ENCODE measurements around the gene OLFML1.
A peak's percentile ranks its signal among the peaks of the same experiment; 100 is the strongest.

The OLFML1 gene

DNA sequence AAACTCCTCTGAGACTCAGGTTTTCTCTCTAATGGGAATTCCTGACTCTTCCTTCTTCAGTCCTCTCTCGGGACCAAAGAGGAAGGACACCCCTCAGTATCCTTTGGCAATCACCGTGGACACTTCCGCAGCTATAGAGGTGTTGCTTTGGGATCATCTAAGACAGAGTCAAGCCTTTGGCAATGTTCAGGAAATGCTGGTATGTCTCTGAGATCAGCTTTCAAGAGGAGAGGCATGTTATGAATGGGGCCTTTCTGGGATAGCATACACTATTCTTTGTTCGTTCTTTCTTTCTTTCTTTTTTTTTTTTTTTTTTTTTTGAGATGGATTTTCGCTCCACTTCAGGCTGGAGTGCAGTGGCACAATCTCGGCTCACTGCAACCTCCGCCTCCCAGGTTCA lies 14.2 kb upstream of the OLFML1 start:
- no peak overlapping the region for H3K4me3 ChIP-seq
- no peak overlapping the region for H3K27ac ChIP-seq

DNA sequence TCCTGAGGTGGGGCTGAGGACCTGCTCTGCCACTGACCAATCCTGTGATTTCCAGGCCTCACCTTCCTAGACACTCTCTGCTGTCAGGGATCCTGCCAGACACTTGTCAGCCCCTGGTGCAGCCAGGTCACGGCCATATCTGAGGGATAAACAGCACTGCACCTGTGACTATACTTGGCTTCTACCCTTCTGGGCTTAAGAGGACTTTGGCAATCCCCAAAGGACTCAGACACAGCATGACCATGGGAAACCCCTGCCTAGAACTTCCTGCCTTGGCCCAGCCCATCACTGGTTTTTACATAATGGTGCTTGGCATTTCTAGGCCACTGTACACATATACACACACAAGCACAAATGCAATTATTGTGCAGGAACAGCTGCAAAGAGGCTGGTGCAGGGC lies 11.6 kb upstream of the OLFML1 start:
- Histone ChIP-seq H3K4me3 (no peak overlapping the region), H3K27ac (no peak overlapping the region)

DNA sequence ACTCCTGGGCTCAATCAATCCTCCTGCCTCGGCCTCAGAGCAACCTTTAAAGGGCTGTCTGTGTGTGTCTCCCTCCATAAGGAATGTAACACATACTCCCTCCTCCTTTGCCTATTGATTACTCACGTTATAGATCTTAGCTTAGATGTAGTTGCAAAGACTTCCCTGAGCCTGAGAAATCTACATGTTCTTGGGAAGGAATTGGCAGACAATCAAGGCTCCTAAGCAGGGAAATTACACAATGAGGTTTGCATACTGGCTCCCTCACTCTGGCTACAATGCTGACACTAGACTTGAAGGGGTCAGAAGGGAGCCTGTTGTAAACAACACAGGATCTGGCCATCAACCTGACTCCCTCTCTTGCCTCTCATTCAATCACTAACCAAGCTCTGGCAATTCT lies 5.2 kb upstream of the OLFML1 start:
- no peak overlapping the region for H3K27ac ChIP-seq
- no peak overlapping the region for H3K4me3 ChIP-seq

DNA sequence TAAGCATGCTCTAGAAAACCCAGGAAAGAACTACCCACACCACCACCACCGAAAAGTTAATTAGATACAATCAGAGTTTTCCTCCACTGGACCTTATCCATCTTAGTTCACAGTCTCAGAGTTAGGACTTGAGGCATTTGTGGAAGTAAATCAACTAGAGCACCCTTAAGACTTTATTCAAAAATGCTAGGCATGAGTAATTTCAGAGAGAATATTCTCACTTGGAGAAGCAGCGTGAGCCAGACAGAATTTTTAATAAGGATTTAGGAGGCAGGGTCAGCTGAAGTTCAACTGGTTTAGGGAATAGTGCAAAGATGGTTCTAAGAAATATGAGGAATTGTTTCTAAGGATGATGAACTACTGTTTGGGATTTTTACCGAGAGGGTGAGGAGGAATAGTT lies 1.2 kb upstream of the OLFML1 start:
- H3K4me3 ChIP-seq = no peak overlapping the region
- H3K27ac ChIP-seq = no peak overlapping the region

DNA sequence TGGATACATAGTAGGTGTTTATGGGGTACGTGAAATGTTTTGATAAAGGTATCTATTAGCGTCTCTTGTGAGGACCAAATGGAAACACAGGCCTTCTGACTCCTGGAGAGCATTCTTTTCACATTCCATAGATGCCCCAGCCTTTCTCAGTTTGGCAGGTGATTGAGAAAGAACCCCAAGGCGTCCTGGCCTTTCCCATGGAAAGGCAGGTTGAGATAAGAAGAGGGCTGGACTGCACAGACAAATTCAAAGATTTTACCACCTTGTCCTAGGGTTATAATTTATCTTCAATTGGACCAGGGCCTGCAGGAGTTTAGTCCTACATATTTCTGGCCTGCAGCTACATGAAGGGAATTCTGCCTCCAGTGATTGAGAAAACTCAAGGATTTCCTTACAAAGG lies 661 bp upstream of the OLFML1 start:
- Histone ChIP-seq H3K4me3 (no peak overlapping the region), H3K27ac (peak overlapping the region in 3 of 21 experiments; percentile 25 to 62 (median 61))

DNA sequence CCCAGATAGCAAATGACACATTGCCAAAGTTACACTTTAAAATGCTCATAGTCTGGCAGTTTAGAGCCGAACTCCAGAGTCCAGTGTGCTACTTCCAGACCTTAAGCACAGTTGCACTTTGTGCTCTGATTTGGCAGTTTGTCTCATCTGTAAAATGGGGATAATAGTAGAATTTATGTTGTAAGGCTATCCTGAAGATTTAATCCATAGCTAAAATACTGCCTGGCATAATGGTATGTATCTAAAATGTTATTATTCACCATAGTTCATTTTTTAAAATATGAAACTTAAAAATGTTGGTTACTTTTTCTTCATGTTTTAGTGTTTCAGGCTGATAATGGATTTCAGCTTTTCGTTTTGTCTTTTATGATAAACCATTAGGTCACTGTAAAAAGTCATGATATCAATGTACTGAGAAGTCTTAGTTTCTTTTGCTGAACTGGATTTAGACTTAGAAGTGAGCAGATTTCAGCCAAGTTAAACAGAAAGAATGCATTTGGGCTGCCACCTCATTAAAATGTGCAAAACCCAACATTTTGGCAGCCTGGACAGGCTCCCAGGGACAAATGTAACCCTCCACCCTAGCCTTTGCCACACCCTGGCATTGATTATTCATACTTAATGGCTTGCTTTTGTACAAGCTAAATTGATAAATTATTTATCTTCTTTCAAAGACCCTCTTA lies 933 bp downstream of the OLFML1 start:
- H3K4me3 ChIP-seq = peak overlapping the region; percentile 5 to 41 (median 28)
- H3K27ac ChIP-seq = peak overlapping the region in 6 of 21 experiments; percentile 6 to 65 (median 27)

DNA sequence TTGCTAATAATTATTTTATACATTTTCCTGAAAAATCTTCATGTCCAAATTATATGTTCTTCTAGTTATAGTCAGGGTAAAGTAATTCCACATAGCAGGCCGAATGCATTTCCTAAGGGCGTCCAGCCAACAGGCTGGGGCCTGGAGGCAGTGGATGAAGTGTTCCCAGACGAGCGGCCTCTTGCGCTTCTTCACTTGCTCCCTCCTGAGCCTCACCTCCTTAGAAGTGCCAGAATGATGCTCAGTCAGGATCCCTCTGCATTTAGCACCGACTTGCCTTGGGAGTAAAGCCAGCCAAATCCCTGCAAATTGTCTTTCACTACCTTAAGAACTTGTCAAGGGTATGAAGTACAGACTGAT lies 1.5 kb downstream of the OLFML1 start:
- Histone ChIP-seq H3K4me3 (peak overlapping the region in 3 of 7 experiments; percentile 32 to 41 (median 32)), H3K27ac (no peak overlapping the region)

DNA sequence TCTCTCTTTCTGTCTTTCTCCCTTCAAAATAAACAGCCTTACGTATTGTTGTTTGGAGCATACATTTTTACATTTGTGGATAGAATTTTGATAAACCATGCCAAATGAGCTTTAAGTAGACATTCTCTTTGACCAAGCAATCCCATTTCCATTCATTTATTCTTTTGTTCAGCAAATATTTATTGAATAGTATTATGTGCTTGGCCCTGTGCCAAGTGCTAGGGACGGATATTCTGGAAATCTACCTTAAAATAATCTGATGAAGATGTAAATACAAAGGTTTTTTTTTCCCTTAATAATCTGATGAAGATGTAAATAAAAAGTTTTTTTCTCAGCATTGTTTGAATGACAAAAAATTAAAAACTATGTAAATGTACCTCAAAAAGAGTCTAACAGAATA lies 2.1 kb downstream of the OLFML1 start:
- H3K4me3 ChIP-seq = peak overlapping the region in 2 of 7 experiments; percentile 32 to 41
- H3K27ac ChIP-seq = no peak overlapping the region

DNA sequence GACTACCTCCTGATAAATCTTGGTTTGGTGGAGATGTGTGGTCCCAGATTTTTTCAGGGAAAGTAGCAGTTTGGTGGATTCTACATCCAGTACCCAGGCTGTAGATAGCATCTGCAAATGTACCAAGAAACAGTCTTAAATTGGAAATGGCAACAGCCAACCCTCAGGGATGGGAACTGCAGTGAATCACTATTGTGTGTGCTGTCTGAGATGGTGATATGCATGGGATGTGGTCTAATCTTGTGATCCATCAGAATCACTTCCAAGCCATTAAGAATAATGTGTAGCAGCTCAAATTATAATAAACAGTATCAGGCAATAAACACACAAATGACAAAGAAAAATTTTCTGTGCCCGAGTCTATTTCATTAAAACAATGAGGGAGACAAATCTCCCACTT lies 3.4 kb downstream of the OLFML1 start:
- H3K4me3 ChIP-seq = no peak overlapping the region
- H3K27ac ChIP-seq = no peak overlapping the region

DNA sequence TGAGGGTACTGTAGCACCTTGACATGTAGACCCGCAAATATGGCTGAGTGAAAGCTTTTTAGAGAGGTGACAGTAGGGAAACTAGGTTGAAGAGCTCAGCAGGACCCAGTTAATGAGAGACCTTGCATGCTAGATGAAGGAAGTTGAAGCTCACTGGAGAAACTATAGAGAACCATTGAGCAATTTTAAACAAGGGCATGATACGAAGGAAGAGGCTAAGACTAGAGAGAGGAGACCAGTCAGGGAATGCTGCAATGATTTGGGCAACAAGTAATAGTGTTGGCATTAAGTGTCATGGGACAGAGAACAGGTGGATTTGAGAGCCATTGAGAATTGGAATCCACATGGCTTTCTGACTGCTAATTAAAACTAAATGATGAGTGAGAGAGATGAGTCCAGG lies 4.1 kb downstream of the OLFML1 start:
- no peak overlapping the region for H3K4me3 ChIP-seq
- H3K27ac ChIP-seq = no peak overlapping the region

DNA sequence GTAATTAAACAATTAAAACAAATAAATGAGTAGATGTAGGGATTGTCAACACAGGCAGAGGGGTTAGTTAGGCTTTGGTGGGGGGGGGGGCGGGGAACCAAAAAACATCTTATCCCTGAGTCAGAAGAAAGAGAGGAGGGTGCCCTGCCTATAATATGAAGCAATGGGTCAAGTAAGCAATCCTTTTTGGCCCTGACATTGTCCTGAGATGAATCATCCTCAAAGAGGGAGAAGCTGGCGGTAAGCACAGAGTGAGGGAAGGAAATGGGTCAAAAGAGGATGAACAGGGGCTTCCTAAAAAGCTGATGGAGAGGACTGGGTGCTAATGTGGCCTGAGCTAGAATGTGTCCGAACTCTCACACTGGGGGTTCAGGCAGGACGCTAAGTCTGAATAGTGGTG lies 4.7 kb downstream of the OLFML1 start:
- no peak overlapping the region for H3K27ac ChIP-seq
- H3K4me3 ChIP-seq = no peak overlapping the region

DNA sequence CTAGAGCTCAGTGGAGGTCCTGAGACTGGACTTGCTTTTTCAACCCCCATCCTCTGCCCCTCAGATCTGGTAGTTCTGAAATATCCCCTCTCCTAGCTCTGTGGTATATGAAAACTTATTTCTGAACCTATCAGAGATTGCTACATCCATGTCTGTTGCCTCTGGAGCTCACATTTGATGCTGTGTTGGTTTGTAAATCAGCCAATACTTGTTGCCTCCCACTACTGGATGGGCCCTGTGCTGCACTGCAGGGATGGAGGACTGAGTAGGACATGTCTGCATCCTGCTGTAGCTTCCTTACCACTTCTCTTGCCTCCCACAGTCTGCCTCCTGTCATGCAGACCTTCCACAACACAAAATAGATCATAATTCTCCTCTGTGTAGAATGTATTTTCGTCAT lies 5.2 kb downstream of the OLFML1 start:
- Histone ChIP-seq H3K4me3 (no peak overlapping the region), H3K27ac (no peak overlapping the region)

DNA sequence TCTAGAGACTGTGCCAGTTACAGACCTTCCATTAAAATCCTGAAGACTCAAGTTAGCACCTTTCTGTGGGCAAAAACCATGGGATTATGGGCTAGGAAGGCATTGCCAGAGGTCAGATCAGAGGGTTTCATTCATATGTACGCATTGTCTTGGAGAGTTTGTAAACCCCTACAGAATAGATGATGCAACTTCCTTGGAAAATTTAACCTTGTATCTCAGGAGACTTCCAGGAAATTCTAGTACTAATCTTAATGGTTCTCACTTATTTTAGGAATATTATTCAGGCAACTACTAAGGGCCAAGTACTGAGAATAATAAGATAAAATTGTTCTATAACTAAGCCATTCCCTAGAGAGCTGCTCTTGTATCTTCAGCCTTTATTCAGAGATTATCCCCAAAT lies 6.9 kb downstream of the OLFML1 start:
- no peak overlapping the region for H3K4me3 ChIP-seq
- H3K27ac ChIP-seq = no peak overlapping the region

DNA sequence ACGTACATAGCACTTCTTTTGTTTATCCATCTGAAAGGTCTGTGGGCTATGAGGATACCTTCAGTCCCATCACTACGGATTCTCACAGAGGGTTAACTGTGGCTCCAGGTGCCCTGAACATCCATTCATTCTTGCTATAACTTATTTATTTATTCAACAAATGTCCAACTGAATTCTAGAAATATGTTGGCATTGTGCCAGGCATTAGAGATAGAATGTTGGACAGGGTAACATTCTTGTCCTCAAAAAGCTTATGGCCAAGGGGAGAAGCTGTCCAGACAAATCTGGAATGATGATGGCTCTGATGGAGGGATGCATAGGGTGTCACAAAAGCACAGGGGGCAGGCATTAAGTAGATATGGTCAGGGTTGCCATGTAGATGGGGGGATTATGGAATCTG lies 8.4 kb downstream of the OLFML1 start:
- Histone ChIP-seq H3K4me3 (no peak overlapping the region), H3K27ac (no peak overlapping the region)

DNA sequence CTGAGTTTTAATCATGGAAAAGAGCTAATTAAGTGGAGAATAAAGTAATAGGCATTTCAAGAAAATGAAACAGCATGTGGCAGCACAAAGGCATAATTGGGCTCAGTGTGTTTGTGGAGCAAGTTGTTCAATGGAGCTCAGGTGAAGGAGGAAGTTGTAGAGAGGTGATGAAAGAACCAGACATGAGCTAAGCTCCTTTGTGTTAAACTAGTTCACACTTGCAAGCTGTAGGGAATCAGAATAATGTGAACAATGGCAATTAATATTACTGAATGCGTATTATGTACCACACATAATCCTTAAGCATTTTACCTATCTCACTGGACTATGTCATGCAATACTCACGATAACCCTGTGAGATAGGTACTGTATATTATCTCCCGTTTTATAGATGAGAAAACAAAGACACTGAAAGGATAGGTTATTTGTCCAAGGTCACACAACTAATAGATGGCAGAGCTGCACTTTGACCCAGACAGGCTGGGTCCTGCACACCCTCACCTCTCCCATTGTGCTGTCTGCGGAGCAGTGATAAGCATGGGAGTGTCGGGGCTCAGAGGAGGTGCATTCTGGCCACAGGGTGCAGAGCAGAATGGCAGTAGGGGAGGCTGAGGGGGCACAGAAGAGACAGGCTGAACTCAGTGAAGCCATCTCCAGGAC lies 8.9 kb downstream of the OLFML1 start:
- Histone ChIP-seq H3K4me3 (no peak overlapping the region), H3K27ac (no peak overlapping the region)

DNA sequence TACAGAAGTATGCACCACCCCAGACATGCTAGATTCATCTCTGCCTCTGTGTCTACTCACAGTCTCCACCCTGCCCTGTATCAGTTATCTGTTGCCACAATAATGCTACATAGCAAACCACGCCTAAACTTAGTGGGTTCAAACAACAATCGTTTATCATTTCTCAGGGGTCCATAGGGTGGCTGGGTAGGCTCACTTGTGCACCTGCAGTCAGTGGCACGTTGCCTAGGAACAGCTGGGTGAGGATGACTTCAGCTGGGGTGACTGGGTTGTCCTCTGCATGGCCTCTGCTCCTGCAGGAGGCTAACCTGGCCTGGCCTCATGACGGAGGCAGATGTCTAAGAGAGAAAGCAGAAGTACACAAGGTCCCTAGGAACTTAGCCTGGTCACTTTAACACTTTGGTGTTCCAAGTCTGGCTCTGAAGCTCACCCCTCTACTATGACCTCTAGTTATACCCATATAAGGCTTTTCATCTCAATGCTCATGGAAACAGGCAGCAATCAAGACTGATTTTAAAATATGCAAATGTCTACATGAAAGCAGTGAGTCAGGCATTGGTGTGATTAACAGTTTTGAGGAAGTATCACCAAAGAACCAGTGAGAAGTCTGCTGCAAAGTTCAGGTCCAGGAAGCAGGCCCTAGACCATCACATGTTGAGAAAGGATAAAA lies 10.7 kb downstream of the OLFML1 start:
- Histone ChIP-seq H3K4me3 (no peak overlapping the region), H3K27ac (peak overlapping the region in 1 of 21 experiments; percentile 3)

DNA sequence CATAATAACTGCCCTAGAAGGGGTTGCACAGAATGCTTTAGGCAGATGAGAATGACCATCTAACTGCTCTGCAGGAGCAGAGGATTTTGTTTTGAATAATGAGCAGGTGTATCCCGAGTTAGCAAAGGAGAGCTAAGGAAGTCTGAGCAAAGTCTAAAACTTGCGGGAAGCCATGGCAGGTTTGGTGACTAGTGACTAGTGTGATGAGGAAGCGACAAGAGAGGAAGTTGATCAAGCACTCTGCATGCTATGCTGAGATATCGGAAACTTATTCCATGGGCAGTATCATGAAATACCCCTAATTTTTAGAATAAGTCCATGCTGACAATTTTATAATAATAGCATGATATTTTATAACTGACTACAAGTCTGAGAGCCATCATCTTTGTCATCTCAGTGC lies 12.9 kb downstream of the OLFML1 start:
- Histone ChIP-seq H3K4me3 (no peak overlapping the region), H3K27ac (no peak overlapping the region)

DNA sequence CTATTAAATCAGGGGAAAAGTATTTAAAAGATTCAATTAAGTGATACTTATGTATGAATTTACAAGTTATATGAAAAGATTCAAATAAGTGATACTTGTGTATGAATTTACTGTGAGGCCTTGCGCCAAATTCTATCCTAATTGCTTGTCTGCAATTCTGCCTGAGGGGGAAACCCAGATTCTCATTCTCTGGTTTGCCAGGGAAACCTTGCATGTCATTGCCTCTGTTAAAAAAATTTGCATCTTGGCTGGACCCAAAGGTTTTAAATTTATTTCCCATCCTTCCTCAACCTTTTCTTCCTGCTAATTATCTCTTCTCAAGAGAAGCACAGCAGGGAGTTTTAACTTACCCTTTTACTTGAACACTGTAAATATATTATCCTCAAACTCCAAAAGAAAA lies 13.8 kb downstream of the OLFML1 start:
- H3K27ac ChIP-seq = no peak overlapping the region
- no peak overlapping the region for H3K4me3 ChIP-seq

DNA sequence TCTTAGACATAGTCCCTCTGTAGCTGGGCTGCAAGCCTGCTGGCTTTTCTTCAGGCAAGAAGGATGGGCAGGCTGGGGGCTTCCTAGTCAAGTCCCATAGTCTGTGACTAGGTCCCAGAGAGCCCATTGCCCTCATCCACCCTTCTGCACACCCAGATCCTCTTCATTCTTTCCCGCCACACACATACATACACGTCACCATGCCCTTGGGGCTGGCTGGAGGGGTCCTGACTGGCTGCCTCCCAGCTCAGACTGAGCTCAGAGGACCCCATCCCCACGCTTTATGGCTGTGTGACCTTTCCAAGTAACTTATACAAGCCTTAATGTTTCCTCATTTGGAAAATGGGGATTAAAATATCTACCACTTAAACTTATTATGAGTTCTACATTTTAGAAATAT lies 14.9 kb downstream of the OLFML1 start:
- Histone ChIP-seq H3K27ac (no peak overlapping the region), H3K4me3 (no peak overlapping the region)

DNA sequence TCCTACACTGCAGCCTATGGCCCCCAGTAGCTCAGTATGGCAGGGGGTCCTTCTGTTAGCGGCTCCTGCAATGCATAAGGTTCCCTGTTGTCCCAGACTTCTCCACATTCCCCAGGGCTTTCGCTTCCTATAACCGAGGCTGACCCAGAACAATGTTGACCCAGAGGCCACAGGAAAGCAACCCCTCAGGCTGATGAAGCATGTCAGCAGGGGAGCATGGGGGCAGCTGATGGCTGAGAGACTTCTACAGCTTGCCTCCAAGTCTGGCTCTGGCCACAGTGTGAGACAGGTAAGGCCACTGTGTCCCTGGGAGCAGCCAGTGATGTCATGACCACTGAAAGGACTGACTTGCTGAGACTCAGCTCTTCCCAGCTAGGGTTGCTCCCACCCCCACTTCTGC lies 15.9 kb downstream of the OLFML1 start:
- Histone ChIP-seq H3K27ac (no peak overlapping the region), H3K4me3 (no peak overlapping the region)

DNA sequence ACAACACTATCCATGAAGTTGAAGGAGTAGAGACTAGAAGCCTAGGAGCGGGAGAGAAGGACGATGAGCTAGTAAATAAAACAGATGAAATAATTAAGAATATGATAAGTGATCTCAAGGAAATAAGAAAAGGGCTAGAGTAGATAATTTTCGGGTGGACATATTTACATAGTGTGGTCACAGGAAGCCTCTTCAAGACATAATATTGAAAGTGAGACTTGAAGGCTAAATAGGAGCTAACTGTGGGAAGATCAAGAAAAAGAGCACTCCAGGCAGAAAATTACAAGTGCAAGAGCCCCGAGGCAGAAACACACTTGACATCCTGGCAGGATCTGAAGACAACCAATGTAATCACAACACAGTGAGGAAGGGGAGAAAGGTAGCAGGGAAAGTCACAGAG lies 16.6 kb downstream of the OLFML1 start:
- H3K4me3 ChIP-seq = no peak overlapping the region
- H3K27ac ChIP-seq = no peak overlapping the region

Measured in skin epidermis (tissue), 12 donors.